Renal pelvis (tissue), 4 donors: ENCODE results near the gene PRKG1. TPM values are rescaled to one million over a fixed set of nuclear protein-coding genes. Genes with fewer than 3 reads are reported as not detected.
A peak's percentile ranks its signal among the peaks of the same experiment; 100 is the strongest.
"Not testable (repeated sequence)": the region's sequence is repeated elsewhere in the genome, so short reads cannot be mapped to it uniquely, and the experiment has no call there.

Experiments
- DNase-seq: peaks from one replicate; pipeline ENCODE4 v3.0.0-alpha.2; 2013
- polyA plus RNA-seq, 3 donors: library from polyadenylated mRNA; unstranded; fragments of 120-200 nt; gene quantifications; one replicate each; pipeline ENCODE4 v1.2.1, GENCODE V29; 2013; ENCODE audit not compliant: insufficient read length in 3 of 3

PRKG1 gene
- polyA plus RNA-seq, 3 donors = 10.7 to 12.2 (median 11.3) TPM

DNA sequence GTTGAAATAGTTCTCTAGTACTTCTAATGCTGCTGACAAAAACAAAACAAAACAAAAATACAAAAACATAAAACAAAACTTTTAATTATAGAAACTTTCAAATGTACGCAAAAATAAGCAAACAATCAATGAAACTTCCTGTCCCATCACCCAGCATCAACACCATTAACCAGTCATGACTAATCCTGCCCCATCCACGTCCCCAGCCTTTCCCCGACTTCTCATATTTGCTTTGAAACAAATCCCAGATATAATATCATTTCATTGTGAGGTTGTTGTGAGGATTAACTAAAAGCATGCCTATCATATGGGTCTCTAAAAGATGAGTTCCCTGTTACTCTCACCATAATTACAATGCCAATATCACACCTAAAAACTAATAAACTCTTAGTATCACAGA lies 569.4 kb downstream of the PRKG1 start:
- no peak for DNase-seq

DNA sequence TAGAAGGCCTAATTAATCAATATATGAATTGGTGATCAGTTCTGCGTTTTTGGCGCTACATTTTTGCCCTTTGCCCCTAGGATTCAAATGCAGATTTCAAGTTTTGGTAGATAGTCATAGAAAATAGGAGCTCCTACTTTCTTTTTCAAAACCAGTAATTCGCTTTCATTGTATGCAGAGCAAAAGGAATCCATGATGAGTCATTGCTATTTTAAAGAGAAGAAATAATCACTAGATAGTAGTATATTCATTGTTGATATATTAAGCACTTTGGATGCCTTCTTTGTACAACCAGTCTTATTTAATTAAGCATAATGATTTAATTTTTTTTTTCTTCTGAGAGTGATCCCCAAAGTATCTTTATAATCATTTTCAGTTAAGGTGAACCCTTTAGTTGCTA lies 574.8 kb downstream of the PRKG1 start:
- no peak for DNase-seq

DNA sequence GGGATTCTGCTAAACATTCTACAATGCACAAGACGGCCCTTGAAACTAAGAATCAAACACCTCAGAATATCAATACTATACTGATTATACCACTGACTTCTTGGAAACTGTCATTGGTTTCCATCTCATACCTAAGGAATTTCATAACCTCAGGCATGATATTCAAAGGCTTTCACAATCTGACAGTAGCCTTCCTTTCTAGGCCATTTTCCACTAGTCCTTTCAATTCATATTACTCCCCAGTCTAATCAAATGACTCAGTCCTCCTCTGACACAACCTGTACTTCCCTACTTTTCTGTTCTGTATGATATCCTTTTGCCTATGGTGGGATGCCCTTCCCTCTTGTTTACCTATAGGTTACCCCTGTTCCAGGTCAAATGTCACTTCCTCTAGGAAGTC lies 576.8 kb downstream of the PRKG1 start:
- DNase-seq = no peak

DNA sequence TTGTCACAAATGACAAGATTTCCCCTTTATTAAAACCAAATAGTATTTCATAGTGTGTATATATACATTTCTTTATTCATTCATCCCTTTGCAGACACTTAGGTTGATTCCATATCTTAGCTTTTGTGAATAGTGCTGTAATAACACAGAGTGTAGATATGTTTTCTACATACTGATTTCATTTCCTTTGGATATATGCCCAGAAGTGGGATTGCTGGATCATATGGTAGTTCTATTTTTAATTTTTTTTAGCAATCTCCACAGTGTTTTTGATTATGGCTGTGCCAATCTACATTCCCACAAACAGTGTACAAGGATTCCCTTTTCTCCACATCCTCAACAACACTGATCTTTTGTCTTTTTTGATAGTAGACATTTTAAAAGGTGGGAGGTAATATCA lies 578.7 kb downstream of the PRKG1 start:
- no peak for DNase-seq

GRCh38 chr10:51654918-51655317 lies 580.6 kb downstream of the PRKG1 start:
- DNase-seq = peak; percentile 28

DNA sequence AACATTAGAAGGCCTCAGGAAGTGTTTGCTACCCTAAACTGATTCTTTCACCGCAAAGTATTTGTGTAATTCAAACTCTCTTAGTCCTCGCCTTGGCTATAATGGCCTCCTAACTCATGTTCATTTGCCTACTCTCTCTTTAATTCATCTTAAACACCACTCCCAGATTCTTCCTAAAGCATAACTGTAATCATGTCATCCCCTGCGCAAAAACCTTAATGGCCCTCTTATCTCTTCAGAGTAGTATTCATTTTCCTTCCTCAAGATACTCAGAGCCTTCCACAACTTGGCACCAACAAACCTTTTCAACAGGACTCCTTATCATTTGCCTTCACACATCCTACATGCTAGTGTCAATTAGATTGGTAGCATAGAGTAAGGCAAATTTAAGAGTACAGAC lies 582.2 kb downstream of the PRKG1 start:
- DNase-seq = no peak

DNA sequence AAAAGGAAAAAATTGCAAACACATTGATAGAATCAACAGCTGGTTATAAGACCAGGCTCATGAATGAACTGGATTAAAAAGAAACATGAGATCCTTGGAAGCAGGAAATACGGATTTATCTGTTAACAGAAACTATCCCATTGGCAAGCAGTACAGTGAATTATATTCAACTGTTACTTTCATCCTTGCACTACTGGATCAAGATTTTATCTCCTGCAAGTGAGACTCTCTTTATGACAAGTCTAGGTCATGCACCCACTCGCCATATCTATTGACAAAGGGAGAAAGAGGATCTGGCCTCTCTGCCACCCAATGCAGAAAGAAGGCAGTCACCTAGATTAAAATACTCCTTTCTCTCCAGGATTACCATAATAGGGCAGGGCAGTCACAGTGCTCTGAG lies 583.7 kb downstream of the PRKG1 start:
- no peak for DNase-seq

DNA sequence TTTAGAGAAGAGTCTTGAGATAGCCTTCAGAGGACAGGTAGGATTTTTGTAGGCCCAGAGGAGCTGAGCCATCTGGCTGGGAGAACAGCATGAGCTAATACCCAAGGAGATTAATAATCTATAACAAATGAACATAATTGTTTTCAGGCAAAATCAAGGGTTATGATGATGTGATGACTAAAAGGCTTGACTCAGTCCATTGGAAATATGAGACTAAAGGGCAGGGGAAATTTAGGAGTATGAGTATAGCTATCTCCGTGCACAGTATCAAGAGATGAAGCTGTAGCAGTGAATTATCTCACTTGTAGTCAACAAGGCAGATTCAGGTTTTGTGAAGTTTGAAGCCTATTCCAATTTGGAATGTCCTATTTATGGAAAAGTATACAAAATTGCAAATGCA lies 585.1 kb downstream of the PRKG1 start:
- no peak for DNase-seq

DNA sequence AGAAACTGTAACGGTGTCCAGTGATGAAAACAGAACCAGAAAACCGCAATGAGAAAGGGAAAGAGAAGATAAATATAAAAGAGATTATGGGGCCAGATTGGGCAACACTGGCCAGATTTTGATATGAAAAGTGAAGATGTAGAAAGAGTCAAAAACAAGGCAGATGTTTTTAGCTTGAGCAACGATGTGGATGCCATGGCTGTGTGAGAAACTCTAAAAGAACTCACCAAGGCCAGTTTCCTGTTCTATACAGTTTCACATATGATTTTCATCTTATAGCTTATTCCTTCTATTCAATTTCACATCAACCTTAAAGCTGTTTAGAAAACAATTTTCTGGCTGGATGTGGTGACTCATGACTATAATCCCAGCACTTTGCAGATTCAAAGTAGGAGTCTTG lies 588.8 kb downstream of the PRKG1 start:
- DNase-seq = no peak

DNA sequence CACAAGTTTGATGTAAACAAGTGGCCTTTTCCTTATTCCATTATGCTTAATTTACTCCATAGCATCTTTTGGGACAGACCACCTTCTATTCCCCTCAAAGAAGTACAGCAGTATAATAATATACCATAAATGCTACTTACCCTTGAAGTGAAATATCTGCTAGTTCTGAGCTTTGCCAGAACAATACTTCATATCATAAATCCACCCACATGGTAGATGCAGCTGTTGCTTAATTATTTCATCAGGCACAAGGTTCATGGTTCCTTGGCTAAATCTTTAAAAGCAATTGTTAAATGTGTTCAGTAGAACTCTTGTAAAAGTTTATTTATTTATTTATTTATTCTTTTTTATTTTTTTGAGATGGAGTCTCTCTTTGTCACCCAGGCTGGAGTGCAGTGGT lies 592.2 kb downstream of the PRKG1 start:
- DNase-seq = no peak

DNA sequence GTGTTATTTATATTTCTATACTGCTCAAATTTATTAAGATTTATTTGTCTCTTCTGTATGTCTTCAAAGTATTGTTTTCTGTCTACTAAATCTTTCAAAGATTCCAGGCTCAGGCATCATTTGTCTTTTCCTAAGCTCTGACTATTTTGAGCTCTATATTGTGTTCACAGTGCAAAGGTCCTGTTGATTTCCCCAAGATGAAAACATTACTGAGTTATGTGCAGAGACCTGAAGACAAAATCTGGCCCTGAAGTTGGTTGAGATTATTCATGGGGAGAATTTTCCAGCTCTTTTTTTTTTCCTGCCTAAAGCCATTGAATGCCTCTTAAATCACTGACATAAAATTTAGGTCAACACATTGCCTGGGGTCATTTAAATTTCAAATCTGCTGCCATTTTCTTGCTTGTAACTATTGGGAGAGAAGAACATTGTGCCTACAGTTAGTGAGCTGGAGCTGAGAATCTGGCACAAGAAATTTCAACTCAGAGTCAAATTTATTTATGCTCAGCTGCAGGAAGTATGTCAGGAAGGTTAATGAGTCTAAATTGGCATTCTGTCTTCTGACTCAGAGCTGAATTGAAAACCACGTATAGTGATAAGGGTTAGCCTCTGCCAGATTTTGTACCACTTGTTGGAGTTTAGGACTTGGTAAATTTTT lies 593.5 kb downstream of the PRKG1 start:
- no peak for DNase-seq

DNA sequence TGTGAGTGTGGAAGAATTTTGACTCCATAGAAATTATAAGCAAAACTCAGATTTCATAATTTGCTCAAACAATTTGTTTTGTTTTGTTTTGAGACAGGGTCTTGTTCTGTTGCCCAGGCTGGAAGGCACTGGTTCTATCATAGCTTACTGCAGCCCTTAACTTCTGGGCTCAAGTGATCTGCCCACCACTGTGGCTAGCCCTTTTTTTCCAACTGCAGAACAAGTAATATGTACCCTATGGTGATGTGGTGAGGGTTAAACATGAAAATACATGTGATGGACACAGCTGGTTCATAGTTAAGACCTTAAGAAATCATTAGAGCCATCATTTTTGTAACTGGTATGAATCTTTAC lies 594.0 kb downstream of the PRKG1 start:
- DNase-seq = no peak

DNA sequence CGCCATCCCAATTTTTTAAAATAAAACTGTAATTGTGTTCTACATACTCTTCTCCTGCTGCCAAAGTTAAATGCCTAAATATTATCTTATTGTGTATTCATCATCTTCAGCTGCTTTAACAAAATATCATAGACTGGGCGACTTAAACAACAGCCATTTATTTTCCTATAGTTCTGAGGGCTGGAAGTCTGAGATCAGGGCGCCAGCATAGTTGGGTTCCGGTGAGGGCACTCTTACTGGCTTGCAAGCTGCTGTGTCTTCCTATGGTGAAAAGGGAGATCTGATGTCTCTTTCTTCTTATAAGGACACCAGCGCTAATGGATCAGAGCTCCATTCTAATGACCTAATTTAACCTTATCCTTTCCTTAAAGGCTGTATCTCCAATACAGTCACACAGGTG lies 594.8 kb downstream of the PRKG1 start:
- DNase-seq = no peak

- DNase-seq = no peak
Observed at GRCh38 chr10:51672039-51672535, 597.8 kb downstream of the PRKG1 start.

- no peak for DNase-seq
Observed at GRCh38 chr10:51675088-51675487, 600.8 kb downstream of the PRKG1 start.

DNA sequence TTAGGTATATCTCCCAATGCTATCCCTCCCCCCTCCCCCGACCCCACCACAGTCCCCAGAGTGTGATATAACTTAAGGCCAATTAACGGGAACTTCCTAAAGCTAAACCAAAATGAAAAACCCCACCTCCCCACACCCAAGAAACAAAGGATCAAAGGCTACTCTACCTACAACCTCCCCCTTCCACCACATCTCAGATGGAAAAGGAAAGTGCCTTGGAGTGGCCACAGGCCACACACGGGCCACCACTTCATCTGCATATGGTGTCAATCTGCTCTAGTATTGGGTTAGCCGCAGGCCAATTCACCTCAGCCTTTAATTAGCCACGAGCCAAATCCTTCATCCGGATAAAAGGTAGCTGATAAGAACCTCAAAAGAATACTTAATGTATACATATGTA lies 605.6 kb downstream of the PRKG1 start:
- no peak for DNase-seq

DNA sequence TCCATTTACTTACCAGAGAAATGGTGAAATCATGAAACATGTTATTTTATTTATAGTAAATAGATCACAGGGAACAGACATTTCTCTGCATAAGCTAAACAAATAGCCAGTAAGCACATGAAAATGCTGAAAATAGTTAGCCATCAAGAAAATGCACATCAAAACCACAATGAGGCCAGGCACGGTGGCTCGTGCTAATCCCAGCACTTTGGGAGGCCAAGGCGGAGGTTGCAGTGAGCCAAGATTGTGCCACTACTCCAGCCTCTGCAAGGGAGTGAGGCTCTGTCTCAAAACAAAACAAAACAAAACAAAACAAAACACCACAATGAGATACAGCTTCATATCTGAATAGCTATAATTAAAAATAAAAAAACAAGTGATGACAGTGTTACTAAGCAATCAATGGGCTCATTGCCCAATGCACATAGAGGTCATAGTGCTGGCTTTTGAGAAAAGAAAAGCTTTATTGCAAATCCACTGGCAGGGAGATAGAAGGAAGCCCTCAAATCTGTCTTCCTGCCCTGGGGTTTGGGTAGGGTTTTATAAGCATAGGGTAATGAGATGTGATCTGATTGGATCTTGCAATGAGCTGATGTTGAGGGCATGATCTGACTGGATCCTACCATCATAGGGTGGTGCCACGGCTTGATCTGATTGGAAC lies 608.9 kb downstream of the PRKG1 start:
- DNase-seq = no peak

GRCh38 chr10:51685768-51686167 lies 611.5 kb downstream of the PRKG1 start:
- no peak for DNase-seq

DNA sequence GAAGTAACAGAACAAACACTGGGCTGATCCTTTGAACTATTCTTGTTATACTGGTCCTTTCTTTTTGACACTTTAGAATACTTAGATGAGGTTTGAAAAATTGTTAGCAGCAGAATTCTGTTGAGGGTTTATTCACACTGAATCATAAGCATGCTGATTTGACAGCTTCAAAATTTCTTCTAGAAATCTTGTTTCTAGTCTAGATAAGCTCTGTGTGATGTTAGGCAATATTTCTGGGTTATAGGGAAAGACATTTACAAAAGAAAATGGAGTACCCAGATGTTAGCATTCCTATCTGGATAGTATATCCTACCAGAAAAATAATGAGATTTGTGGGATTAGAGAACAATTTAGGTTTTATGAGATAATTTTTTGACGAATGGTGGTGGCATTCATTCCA lies 613.0 kb downstream of the PRKG1 start:
- no peak for DNase-seq

GRCh38 chr10:51688826-51689225 lies 614.5 kb downstream of the PRKG1 start:
- not testable (repeated sequence) for DNase-seq

DNA sequence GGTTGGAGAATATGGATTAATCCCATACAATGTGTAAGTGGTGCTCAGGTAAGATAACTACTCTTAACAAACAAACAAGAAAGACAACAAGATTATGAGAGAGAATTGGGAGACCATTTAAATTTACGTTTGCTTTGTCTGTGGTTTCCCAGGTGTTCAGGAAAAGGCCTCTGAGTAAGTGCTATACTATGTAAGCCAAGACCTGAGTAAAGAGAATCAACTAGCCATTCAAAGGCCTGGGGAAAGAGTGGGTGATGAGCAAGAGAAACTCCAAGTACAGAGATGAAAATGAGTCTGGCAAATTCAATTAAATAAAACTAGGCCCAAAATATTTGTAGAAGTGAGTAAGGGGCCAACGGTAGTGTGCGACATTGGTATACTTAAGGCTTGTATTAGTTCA lies 615.2 kb downstream of the PRKG1 start:
- DNase-seq = no peak

GRCh38 chr10:51691135-51691534 lies 616.8 kb downstream of the PRKG1 start:
- no peak for DNase-seq

- no peak for DNase-seq
Observed at GRCh38 chr10:51694086-51694768, 619.9 kb downstream of the PRKG1 start.
